Kidney glomerular epithelial cell (primary cell): ENCODE measurements around the gene MICB.
"Not testable (repeated sequence)": the region's sequence is repeated elsewhere in the genome, so short reads cannot be mapped to it uniquely, and the experiment has no call there.

Source experiments
- DNase-seq: peaks from one replicate; lab custom pipeline; 2025; lab: John Stamatoyannopoulos, UW

MICB gene

DNA sequence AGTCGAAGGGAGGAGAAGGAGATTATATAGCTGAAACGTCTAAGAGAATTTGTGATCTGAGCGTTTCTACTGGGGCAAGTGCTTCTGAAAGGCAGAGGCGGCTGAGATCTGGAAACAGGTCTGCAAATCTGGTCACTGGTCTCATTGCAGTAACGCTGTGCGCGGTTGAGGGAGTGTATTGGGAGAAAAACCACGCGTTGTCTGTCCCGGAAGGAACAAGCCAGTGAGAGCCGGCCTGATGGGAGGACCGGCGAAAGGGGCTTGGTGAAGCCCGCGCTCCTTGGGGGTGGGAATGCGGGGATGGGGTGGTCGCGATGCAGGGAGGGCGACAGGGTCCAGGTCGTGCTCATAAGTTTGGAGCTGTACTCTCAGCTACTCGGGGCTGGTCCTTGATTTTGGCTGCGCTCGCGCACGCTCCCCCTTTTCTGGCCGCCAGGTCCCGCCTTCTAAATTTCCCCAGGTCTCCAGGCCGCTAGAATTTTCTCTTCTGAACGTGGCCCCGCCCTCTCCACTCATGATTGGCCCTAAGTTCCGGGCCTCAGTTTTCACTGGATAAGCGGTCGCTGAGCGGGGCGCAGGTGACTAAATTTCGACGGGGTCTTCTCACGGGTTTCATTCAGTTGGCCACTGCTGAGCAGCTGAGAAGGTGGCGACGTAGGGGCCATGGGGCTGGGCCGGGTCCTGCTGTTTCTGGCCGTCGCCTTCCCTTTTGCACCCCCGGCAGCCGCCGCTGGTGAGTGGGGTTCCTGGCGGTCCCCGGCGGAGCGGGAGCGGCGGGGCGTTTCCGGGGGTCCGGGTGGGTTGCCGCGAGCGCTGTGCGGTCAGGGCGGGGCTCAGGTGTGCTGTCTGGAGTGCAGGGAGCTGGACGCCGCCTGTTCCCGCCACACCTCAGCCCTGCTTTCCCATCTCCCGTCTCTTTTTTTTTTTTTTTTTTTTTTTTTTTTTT, at the start of gene MICB:
TSS of gene MICB (plus strand) at position 615 of the 946 bp plus-strand sequence. CDS start at position 664, 49 bp downstream.
- peak; percentile 74 for DNase-seq

DNA sequence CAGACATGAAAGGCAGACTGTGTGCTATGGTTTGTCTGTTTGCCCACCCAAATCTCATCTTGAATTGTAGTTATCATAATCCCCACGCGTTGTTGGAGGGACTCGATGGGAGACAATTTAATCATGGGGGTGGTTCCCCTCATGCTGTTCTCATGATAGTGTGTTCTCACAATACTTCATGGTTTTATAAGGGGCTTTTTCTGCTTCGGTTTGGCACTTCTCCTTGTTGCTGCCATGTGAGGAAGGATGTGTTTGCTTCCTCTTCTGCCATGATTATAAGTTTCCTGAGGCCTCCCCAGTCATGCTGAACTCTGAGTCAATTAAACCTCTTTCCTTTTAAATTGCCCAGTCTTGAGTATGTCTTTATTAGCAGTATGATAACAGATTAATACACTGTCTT, 47.2 kb upstream of the MICB start:
- no peak for DNase-seq

DNA sequence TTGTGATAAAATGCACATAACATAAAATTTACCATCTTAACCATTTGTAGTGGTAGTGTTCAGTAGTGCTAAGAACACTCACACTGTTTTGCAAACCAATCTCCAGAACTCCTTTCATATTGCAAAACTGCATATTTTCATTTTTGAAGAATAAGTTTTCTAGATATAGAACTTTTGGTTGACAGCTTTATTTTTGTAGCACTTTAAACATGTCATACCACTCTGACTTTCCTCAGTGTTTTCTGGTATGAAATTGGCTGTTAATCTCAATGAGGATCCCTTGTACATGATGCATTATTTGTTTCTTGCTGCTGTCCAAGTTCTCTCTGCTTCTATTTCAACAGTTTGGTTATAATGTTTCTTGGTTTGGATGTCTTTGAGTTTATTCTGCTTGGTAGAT, 45.1 kb upstream of the MICB start:
- no peak for DNase-seq

DNA sequence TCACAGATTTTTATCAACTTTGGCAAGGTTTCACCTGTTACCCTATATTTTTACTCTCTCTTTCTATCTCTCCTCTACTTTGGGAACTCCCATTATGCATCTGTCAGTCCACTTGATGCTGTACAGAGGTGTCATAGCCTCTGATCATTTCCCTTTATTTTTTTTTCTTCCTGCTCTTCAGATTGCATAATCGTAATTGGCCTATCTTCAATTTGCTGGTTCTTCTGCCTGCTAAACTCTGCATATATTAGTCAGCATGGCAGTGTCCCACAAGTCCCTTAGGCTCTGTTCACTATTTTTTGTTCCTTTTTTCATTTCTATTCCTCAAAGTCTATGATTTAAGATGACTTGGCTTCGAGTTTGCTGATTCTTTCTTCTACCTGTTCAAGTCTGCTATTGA, 44.7 kb upstream of the MICB start:
- no peak for DNase-seq

DNA sequence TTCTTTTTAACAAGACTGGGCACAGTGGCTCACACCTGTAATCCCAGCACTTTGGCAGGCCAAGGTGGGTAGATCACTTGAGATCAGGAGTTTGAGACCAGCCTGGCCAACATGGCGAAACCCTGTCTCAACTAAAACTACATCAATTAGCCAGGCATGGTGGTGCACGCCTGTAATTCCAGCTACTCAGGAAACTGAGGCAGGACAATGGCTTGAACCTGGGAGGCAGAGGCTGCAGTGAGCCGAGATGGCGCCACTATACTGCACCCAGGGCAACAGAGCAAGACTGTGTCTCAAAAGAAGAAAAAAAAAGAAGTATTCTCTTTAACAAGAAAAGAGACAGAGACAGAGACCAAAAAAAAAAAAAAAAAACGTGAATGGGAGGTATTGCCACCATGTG, 38.1 kb upstream of the MICB start:
- DNase-seq: not testable (repeated sequence)

DNA sequence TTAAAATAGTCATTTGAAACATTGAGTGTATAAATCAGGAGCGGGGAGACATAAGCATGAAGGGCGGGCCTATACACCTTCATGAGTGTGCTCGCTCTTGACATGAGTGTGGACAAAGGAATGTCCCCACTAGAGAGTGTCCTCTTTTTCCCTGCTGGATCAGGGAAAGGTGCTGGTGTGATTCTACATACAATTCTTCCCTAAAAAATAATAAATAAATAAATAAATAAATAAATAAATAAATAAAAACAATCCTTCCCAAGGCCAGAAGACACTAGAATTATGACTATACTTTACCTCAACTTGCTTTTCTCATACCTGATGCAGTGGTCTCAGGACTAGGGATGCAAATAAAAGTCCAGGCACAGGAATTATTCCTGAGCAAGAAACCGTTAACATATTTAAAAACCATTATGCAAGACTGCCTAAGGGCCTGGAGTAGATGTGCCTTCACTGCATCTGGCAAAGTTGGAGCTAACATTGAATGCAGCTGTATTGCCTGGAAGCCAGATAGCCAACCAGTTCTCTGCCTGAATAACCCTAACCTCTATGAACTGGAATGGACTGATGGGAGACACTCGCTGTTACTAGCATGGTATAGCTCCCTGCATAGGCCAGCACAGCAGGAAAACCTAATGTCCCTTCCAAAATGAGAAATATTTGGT, 37.5 kb upstream of the MICB start:
- no peak for DNase-seq

DNA sequence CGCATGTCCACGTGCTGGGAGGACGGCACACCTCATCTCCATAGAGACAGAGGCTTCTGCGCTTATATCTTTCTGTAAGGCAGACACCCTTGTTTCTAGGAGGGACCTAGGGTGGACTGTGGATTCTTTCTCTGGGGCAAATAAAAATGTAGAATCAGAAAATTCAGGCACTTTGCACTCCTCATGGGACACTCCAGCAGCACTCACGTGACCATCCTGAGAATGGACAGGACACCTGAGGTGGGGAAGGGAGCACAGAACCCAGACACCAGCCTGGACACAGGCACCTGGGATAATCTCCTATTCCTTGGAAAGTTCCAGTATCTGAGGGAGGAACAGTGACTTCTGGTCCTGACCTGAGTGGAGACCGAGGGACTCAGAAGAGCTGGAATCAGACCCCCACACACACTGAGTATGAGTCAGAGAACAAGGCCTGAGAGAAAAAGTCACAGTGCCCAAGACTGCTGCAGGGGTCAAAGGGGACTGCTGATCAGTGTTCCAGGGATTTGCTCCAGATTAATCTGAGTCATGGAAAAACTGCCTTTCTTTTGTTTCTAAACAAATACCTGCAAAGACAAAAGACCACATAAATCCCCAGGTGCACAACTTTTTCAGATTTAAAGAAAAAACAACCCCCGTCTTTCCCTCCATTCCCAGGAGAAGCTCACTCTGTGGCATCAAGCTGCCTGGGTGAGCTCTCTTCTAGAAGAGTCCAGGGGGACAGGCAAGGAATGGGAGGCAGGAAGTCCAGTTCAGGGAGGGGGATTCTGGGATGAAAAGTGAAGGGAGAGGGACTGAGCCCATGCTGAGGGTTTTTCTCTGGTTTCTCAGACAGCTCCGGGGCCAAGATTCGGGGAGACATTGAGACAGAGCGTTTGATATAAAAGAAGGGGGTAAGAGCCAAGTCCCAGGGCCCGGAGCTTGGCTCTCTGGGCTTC, 35.6 kb upstream of the MICB start:
- DNase-seq: peak; percentile 3

DNA sequence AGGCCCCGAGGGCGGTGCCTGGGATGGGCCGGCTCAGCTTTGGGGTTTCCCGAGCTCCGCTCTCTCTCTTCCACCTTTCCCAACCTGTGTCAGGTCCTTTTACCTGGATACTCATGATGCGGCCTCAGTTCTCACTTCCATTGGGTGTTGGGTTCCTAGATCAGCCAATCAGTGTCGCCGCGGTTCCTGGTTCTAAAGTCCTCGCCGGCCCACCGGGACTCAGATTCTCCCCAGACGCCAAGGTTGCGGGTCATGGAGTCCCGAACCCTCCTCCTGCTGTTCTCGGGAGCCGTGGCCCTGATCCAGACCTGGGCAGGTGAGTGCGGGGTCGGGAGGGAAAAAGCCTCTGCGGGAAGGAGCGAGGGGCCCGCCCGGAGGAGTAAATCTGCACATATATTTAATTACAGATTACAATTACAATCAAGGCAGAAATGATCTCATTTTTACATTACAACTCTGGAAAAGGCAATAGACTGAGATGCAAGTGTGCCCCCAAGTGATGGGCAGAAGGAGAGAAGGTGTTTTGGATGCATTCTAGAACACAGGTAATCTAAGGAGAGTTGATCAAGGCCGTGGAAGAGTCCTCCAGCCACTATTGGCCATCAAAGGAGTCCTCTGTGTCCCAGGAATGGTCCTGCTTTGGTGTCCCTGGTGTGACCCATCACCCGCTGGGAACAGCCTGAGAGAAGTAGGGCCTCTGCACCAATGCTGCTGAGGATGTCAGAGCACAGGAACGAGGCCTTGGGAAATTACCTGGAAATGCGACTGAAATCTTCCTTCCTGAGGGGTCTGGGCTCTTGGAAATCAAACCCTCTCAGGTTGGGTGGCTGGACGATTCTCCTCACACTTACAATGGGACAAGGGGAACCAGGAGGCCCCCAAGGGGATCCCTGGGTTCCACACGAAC, 34.7 kb upstream of the MICB start:
- DNase-seq: peak; percentile 87

DNA sequence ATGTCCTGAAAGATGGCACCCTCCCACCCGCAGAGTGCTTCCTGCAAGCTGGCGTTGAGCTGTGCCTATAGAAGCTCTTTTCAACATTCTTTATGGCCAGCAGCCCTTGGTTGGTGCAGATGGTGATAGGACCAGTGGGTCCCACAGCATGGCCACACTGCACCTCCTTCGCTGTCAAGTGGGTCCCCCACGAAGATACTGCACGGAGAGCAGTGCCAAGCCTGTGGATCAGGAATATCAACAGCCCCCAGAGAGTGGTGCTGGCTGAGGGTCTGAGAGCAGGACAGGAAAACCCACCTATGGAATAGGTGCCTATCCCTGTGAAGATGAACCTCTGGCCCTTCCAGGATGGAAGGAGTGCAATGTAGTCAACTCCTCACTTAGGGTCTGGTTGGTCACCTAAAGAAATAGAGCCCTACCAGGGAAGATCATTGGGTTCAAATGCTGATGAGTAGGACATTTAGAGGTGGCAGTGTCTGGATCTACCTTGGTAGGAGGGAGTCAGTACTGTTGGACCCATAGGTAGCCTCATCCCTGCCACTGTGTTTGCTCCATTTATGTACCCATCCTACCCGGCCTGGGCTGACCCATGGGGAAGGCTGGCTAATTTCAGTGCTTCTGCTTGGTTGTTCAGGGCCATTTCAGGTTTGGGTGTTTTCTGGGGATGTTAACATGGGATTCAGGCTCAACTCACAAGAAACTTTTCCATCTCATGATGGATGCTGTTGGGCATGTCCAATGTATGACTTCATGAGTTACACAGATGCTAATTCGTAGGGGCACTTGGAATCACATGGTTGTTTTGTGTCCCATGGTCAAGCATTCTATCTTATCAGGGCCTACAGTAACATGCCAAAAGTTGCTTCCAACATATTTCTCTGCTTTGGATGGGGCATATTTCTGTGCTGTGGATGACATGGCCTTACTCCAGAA, 33.4 kb upstream of the MICB start:
- DNase-seq: no peak

DNA sequence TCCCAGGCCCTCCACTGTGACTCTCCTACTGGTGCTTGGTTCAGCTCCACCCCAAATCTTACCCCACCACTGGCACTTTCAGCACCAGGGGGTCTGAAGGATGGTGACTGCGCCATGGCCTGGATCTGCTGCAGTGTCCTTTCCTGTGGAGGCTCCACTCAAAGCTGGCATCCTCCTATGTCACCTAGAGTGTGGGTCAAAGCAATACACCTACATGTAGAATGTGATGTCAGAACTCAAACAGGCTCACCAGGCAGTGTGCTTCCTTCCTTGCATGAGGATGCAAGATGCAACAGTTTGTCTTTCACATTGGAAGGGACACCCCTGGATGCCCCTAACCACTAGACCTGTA, 32.8 kb upstream of the MICB start:
- DNase-seq: no peak

DNA sequence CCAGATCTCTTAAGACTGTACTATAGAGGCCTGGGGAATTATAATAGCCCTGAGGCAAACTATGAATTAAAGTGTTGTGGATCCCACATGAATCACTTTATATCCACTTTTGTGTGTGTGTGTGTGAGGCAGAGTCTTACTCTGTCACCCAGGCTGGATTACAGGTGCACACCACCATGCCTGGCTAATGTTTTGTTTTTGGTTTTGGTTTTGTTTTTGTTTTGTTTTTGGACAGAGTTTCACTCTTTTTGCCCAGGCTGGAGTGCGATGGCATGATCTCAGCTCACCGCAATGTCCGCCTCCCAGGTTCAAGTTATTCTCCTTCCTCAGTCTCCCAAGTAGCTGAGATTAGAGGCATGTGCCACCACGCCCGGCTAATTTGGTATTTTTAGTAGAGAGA, 32.2 kb upstream of the MICB start:
- DNase-seq: no peak

DNA sequence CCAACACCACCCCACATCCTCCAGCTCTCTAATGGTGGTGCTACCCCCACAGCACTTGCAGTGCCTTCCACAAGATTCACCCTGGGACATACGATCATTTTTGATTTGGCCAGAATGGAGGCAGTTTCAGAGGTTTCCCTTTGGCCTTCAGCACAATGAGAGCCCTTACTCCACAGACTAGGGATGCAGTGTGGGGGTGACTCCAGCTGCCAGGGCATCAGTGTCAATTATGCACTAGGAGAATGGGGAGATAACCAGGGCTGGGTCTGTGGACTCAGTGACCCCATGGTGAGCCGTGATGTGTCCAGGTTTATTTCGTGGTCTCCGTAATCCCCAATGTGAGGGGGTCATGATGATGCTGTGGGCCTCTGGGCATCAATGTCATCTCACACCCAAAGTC, 31.5 kb upstream of the MICB start:
- no peak for DNase-seq

DNA sequence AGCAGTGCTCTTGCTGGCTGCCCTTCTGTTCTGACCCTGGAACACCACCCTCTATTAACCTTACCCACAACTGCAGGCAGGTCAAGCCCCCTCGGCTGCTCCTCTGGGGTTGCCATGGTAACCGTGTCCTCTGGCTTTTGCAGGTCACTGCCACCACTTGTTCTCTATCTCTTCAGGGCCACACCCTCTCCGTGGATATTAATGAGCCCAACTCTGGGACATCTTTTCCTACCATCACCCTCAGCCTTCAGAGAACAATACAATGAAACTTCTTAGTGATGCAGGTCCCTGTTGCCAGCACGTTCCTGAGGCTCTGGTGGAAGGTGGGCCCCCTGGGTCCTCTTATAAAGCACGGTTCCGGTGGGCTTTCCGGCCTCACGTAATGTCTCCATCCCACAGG, 30.8 kb upstream of the MICB start:
- DNase-seq: no peak

DNA sequence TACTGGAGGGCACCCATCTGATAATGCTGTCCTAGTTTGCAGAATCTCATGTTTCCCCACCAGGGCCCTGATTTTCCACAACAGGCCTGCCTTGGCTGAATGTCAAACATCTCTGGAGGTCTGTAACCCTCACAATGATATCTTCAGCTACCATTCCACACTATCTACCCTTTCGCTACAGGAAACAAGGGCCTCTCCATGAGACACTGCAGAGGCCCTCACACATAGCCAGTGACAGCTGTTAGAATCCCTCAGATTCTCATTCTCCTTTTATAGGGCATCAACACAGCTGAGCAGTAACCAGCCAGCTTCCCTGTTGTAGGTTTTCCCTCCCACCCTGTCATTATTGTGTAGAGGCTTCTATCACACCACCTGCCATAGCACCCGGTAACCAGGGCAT, 29.6 kb upstream of the MICB start:
- DNase-seq: no peak

DNA sequence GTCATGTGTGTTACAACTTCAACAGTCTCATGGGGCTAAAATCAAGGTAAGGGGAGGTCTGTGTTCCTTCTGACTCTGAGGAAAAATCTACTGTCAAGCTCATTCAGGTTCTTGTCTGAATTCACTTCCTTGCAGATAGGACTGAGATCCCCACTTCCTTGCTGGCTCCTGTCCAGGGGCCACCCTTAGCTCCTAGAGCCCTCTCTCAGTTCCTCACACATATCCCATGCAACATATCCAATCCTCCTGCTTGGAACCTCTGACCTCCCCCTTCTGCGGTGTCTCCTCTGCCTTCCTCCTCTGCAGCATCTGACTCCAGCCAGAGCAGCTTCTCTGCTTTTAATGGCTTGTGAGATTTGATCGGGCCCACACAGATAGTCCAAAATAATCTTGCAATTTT, 27.1 kb upstream of the MICB start:
- no peak for DNase-seq

DNA sequence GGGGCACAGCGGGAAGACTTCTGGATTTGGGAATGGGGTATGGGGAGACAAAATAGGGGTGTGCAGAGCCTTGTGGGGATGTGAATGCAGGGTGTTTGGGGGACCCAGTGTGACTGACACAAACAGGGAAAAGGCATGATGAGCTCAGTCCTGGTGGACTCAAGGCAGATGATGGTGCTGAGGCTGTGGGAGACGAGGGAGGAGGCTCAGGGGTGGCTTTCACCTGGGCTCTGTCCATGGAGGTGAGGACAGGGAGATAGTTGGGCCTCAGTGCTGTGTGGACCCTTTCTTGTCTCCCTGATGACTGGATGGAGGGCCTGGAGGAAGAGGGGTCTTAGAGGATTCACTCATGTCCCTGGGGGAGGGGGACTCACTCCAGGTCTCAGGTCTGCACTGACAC, 26.2 kb upstream of the MICB start:
- no peak for DNase-seq

DNA sequence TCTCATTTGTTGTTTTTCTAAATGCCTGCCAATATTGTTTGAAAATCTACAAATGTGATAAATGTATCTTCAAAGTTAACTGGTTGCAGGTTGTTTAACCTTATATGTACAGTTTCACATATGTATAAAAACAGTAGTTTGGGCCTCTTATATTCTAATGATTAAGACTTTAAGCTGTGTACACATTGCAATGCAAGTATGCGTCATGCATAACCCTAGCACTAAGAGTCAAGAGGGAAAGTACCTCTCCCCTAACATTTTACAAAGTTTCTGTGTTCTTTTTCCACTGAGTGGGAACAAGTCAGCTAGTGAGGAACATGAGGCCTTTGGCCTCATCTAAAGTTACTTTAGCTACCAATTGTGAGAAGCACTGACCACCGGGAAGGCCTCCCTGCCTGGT, 25.7 kb upstream of the MICB start:
- no peak for DNase-seq

DNA sequence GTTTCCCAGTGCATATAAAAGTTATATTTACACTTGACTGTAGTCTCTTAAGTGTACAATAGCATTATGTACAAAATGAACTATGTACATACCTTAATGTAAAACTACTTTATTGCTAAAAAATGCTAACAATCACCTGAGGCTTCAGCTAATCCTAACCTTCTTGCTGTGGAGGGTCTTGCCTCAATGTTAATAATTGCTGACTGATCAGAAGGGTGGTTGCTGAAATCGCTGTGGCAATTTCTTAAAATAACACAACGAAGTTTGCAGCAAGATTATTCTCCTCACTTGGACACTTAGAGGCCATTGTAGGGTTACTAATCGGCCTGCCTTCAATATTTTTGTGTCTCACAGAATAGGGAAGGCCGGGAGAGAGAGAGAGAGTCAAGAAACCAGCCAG, 24.7 kb upstream of the MICB start:
- DNase-seq: no peak

DNA sequence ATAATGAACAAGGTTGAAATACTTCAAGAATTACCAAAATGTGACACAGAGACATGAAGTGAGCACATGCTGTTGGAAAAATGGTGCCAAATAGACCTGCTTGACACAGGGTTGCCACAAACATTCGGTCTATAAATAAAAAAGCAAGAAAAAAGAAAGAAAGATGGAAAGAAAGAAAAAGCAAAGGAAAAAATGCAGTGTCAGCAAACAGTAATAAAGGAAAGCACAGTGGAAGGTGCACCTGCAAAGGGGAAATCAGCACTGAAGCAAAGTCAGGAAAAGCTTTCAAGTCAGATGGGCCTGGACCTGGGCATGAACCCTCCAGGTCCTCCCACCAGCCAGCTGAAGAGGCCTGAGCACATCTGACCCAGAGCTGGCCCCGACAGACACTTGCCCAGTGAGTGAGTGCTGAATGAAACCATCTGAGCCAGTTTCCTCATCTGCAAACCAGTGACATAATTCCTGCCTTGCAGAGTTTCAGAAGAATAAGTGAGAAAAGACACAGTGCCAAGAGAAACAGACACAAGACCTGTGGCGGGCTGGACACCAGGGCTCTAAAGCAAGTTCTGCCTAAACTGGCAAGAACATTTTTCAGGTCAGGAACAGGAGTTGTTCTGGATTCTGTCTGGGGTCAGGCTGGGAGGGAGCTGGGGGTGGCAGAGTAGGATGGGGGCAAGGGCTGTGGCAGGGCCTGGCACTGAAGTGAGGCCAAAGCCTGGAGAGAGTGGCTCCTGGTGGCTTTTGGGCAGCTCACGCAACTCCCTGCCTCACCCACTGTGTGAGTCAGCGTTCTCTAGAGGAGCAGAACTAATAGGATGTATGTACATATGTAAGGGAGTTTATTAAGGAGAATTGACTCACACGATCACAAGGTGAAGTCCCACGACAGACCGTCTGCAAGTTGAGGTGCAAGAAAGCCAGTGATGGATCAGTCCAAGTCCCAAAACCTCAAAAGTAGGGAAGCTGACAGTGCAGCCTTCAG, 23.9 kb upstream of the MICB start:
- DNase-seq: no peak
